GM19238 (cell line): Measurements from ENCODE around the gene PDX1.

Experiments used
- DNase-seq: peaks from one replicate; pipeline ENCODE4 v3.0.0; 2011; ENCODE audit warnings: low spot score; ENCODE audit not compliant: insufficient read length

PDX1 gene

DNA sequence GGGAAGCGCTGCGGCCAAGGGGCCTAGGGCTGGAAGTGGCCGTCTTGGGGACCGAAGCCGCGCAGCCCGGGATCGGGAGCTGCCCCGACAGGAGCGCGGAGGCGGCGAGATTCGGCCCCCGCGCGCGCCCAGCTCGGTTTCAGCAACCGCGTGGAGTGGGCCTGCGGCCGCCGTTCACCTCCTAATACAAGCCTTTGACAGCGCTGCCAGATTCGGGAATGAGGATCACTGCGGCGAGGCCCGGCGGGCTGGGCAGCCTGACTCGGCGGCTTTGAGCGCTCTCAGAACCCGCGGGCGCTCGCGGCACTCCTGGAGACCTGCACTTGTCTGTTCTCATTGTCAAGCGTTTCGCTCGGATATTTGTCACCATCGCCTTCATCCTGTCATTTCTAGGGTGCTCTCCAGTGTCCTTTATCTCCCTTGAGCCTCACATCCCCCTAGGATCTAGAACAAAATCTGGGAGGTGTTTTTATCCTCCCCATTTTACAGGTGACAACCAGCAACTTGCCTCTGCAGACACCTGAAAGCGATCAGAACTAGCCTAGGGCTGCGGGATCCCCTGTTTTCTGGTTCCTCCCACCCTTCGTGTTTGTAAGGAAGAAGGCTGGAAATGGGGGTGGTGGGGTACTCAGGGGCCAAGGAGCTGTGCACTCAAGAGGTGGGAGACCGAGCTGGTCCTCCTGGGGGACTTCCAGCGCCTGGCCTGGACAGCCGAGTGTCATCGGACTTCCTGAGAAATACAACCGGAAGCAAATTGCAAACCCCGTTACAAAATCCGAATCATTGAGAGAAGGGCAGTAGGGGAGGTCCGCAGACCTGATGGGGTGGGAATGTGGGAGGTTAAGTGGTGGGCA is 50.8 kb downstream of the PDX1 start:
- no peak for DNase-seq

DNA sequence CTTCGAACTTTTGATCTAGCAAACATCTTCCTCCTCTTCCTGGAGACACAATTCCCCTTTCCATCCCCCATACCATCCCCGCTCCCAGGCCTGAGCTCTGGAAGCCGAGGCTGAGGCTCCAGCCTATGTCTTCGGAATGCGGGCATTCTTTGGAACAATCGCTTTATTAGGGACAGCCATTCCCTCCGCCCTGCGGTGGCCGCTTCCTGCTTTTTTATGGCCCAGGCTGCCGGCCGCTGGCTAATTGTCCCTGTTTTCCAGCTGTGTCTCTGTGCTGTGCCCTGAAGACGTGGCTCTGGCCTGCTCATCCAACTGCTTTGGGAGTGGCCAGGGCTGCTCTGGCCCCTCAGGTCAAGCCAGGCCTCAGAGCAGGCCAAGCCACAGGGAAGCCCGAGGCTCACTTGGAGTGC is 51.4 kb downstream of the PDX1 start:
- no peak for DNase-seq

DNA sequence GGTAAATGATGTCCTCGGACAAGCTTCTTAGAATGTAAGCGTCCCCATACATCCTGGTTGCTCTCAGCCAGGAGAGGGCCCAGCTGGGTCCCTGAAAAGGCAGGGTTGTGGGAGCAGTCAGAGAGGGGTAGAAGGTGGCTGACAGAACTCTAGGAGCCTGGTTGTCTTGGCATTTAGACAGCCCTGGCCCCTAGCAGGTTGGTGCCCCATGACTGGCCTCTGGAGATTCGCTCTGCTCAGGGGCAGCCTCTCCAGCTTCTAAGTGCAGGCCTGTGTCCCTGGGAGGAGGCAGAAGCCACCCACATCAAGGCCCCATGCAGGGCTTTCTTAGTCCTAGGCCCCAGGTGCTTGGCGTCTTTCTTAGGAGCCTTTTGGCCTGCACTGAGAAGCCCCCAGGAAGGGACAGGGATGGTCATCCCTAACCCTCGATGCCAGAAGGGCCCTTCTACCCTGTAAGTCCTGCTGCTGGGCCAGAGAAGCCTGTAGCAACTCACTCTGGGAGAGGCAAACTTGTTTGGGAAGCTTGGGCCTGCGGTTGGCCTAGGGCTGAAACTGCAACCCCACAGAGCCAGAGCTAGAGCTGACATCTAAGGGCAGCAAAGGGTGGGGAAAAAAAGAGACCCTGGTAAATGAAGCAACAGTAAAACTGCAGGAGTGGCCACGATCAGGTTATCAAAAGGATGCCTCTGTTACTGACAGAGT is 52.1 kb downstream of the PDX1 start:
- no peak for DNase-seq

DNA sequence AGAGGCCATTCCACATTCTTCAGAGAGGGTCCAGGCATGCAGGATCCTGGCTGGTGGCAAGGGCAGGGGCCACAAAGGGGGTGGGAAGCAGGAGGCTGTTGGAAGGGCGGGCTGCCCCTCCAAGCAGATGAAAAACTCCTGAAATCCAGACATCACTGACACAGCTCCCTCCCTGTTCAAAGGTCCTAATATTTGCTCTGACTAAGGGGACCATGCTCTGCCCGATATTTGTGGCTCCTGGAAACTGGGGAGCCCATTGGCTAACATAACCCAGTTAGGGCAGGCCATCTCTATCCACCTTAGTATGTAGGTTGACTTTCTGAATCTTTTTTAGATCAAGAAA is 52.6 kb downstream of the PDX1 start:
- DNase-seq, result no peak

DNA sequence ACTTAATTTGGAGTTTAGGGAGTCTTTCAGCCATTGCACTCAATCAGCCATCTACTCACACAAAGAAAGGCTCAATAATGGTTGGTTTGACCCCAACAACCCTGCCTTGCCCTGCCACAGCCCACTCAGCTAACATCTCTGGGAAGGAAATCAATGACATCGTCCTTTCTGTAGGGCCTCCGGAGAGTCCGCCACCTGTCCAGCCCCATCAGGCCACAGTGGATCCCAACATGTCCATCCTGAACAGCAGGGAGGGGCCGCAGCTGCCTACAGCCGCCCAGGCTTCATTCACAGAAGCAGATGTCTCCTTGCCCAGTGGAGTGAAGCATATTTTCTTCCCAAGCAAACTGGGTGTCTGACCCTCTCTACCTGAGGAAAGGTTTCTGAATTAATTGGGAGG is 53.5 kb downstream of the PDX1 start:
- DNase-seq, result no peak

DNA sequence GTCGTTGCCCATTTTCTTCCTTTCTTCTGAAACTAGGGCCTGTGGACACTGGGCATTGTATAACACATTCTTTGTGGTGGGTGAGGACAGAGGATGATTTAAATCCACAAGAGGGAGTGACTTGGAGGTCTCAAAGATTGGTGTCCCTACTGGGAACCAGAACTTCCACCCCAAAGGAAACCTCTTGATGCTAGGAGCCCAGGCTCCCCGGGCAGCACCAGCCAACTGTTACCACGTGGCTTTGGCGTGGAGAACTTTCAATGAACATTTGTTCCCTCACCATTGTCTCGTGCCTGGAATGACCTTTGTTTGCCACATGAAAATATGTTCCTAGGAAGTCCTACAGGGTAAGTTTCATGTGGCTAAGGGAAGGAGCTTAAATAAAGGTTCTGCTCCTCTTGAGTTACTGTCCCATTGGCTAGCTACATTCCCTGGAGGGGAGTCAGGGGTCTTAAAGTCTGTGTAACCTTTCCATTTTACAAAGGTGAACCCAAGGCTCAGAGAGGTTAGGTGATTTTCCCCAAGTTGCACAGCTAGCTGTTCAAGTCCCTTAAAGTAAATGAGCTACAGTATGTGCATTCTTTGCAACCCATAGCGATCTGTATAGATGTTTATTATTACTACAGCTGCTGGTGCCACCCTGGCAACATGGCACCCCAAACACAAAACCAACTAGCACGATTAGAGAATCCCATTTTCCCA is 54.3 kb downstream of the PDX1 start:
- DNase-seq, result no peak
